WI38 (cell line): ENCODE data around the gene AVPI1.

ENCODE experiments used
- H3K4me3 ChIP-seq: 2 replicates; pipeline ENCODE4 v1.5.1; 2011; ENCODE audit warnings: low read depth, mild to moderate bottlenecking, control low read depth, low read length
- CTCF ChIP-seq: IDR thresholded peaks from 2 replicates; pipeline ENCODE4 v1.5.1; 2012; ENCODE audit warnings: low read depth, mild to moderate bottlenecking, control low read depth, low read length

The AVPI1 gene

GRCh38 chr10:97684866-97685394, 2.1 kb downstream of the AVPI1 start:
- TF ChIP-seq CTCF = no peak
- H3K4me3 ChIP-seq = peak overlapping the region; percentile 77

DNA sequence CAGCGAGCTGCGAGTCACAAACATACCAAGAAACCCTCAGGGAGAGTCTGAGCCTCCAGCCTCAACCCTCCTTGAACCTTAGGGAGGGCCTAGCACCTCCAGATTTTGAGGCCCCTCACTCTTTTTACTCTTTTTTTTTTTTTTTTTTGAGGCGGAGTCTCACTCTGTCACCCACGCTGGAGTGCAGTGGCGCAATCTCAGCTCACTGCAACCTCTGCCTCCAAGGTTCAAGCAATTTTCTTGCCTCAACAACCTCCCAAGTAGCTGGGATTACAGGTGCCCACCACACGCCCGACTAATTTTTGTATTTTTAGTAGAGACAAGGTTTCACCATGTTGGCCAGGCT, 2.7 kb downstream of the AVPI1 start:
- peak overlapping the region; percentile 77 for H3K4me3 ChIP-seq

- TF ChIP-seq CTCF = no peak
- H3K4me3 ChIP-seq = peak overlapping the region; percentile 77
Observed at GRCh38 chr10:97683556-97684367, 3.3 kb downstream of the AVPI1 start.

DNA sequence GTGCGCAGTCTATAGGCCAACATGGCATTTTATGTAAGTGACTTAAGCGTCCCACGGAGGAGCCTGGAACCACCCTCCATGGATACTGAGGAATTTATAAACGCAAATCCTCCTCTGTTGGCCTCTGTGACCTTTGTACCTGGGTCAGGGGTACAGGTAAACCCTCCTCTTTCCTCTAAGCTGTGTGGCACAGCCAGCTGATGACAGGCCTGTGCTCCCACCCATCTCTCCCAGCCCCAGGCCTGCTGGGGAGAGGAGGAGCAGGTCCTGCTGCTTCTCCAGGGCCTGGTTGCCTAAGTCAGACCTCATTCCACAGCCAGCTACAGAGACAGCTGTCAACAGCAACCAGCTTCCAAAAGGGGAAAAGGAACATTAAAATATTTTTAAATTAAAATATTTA, 5.0 kb downstream of the AVPI1 start:
- TF ChIP-seq CTCF = no peak
- H3K4me3 ChIP-seq = no peak overlapping the region

DNA sequence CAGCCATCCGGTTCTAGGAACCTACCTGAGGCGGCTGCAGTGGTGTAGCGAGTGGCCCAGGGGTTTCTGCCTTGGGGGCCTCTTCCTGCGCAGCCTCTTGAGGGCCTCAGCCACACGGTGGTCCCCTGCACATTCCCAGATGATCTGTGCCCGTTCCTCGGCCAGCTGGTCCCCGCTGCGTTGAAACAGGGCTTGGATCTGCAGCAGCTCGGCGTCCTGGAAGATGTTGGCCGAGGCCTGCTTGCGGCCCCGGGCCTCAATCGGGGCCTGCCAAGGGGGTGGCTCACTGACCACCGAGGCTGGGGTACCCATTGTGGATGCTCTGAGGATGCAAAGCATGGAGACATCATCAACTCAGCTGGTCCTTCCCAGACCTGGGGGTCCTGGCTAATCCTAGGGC, 7.4 kb downstream of the AVPI1 start:
- TF ChIP-seq CTCF = no peak
- no peak overlapping the region for H3K4me3 ChIP-seq

DNA sequence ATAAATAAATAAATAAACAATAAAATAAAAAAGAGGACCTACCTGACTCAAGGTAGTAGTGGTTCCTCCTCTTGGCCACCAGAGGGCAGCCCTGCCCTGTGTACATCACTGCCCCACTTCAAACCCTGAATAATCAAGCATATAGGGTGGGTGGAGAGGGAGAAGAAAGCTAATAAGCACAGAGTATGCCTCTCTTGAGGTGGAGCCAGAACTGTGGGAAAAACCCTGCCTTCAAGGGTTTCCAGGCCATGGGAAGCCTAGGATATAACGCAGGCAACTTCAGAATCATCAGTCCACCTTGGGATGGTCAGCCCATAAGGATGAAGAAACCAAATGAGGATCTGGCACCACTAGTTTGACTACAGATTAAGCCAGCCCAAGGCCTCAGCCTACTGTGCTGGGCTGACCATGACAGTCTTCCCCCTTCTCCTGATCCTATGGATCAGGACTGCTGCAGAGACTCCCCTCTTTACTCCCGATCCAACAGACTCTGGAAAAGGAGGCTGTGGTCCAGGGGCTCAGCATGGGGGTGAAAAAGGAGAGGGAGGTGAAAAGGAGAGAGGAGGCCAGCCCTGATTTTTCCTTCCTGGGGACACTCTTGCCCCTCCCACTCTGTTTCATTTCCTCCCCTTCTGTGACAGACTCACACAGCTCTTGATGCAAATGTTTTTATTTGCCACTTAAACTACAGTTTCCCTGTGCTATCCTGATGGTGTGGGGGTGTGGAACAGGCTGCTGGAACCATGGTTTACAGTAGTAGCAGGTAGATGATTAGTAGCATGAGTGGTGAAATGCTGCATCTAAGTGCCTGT, 10.1 kb downstream of the AVPI1 start:
- no peak overlapping the region for H3K4me3 ChIP-seq
- TF ChIP-seq CTCF = peak; percentile 80

DNA sequence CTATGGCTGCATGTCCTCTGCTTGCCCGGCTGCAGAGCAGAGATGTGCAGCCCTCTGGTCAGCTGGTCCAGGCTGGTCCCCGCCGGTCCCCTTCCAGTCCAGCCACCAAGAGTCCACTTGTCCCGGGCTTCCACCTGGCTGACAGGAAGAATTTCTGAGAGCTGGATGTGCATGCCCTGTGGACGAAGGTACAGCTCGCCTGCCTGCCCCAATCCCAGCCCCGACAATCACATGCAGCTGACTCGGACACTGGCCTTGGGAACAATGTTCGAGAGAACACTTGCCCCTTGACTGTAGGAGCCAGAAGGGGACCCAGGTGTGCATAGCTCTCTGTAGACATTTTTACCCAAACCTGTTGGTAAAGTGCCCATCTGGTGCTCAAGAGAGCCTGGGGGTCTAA, 11.8 kb downstream of the AVPI1 start:
- TF ChIP-seq CTCF = no peak
- H3K4me3 ChIP-seq = no peak overlapping the region
